GM19397 (cell line): ENCODE measurements around the gene OXT.
"Not testable (repeated sequence)": the region's sequence is repeated elsewhere in the genome, so short reads cannot be mapped to it uniquely, and the experiment has no call there.

Experiments used
- ATAC-seq: cut with Tn5 transposase; IDR thresholded peaks from one replicate; pipeline ENCODE4 v1.9.1; 2021; ENCODE audit warnings: mild to moderate bottlenecking, moderate library complexity; ENCODE audit not compliant: unreplicated experiment

Gene OXT

GRCh38 chr20:3071610-3072529, at the start of gene OXT:
TSS of gene OXT (plus strand) at chr20:3071620. CDS start at chr20:3071656, 36 bp downstream.
- ATAC-seq: no peak

- no peak for ATAC-seq
These were observed 49.6 kb upstream of the OXT start for GRCh38 chr20:3021777-3022176.

GRCh38 chr20:3022559-3023490, 48.6 kb upstream of the OXT start:
- ATAC-seq: not testable (repeated sequence)

- ATAC-seq: no peak
These were observed 43.4 kb upstream of the OXT start for GRCh38 chr20:3027987-3028386.

GRCh38 chr20:3031524-3032147, 39.8 kb upstream of the OXT start:
- no peak for ATAC-seq

- ATAC-seq: no peak
These were observed 38.8 kb upstream of the OXT start for GRCh38 chr20:3032624-3033023.

GRCh38 chr20:3037654-3038053, 33.8 kb upstream of the OXT start:
- ATAC-seq: no peak

GRCh38 chr20:3038454-3038853, 33.0 kb upstream of the OXT start:
- ATAC-seq: no peak

GRCh38 chr20:3039426-3039825, 32.0 kb upstream of the OXT start:
- no peak for ATAC-seq

GRCh38 chr20:3040086-3040485, 31.3 kb upstream of the OXT start:
- ATAC-seq: no peak

- no peak for ATAC-seq
These were observed 29.5 kb upstream of the OXT start for GRCh38 chr20:3041854-3042409.

GRCh38 chr20:3042625-3043024, 28.8 kb upstream of the OXT start:
- ATAC-seq: no peak

- no peak for ATAC-seq
These were observed 28.1 kb upstream of the OXT start, which contains the start of gene GNRH2 for GRCh38 chr20:3043322-3043721. TSS of gene GNRH2 (plus strand) at chr20:3043622. CDS start at chr20:3044415, 793 bp downstream.

- no peak for ATAC-seq
These were observed 27.0 kb upstream of the OXT start for GRCh38 chr20:3044336-3044965.

GRCh38 chr20:3045042-3045815, 26.2 kb upstream of the OXT start:
- ATAC-seq: peak; percentile 41

- ATAC-seq: peak; percentile 91
These were observed 25.4 kb upstream of the OXT start, which contains the start of gene MRPS26 for GRCh38 chr20:3045816-3046676. TSS of gene MRPS26 (plus strand) at chr20:3046052. CDS start at chr20:3046069, 17 bp downstream.

- no peak for ATAC-seq
These were observed 24.6 kb upstream of the OXT start for GRCh38 chr20:3046677-3047462.
